Measurements from ENCODE around the gene PCSK4.
"Not testable (repeated sequence)": the region's sequence is repeated elsewhere in the genome, so short reads cannot be mapped to it uniquely, and the experiment has no call there.

Gene PCSK4

GRCh38 chr19:1520203-1520780, 30.1 kb upstream of the PCSK4 start:
- H3K27me3 ChIP-seq (ENCODE audit: insufficient read depth, low read length) = peaks cover 38% of the 10 kb centered on the region
- no peaks in the 10 kb centered on the region for H3K4me1 ChIP-seq (ENCODE audit: insufficient read depth, low read length)
- no peak overlapping the region for H3K4me3 ChIP-seq (ENCODE audit: low read length)
- 84% methylated on average over 17 of the region's 17 CpGs for WGBS
- no peaks in the 10 kb centered on the region for H3K36me3 ChIP-seq (ENCODE audit: insufficient read depth, low read length)
- no peaks in the 10 kb centered on the region for H3K9me3 ChIP-seq (ENCODE audit: insufficient read depth, low read depth, low read length)
- no peak overlapping the region for H3K9ac ChIP-seq (ENCODE audit: low read depth, low read length)
- H3K27ac ChIP-seq (ENCODE audit: low read depth, low read length) = no peak overlapping the region

GRCh38 chr19:1519802-1520201, 29.7 kb upstream of the PCSK4 start:
- not testable (repeated sequence) for H3K4me3 ChIP-seq (ENCODE audit: low read length); H3K27ac ChIP-seq (ENCODE audit: low read depth, low read length); H3K9me3 ChIP-seq (ENCODE audit: insufficient read depth, low read depth, low read length); H3K4me1 ChIP-seq (ENCODE audit: insufficient read depth, low read length); H3K36me3 ChIP-seq (ENCODE audit: insufficient read depth, low read length); H3K9ac ChIP-seq (ENCODE audit: low read depth, low read length)
- peaks cover 38% of the 10 kb centered on the region for H3K27me3 ChIP-seq (ENCODE audit: insufficient read depth, low read length)
- whole genome bisulfite sequencing = 90% methylated on average over 8 of the region's 8 CpGs

- WGBS = 86% methylated on average over 4 of the region's 4 CpGs
- Histone ChIP-seq H3K9ac (ENCODE audit: low read depth, low read length) (no peak overlapping the region), H3K9me3 (ENCODE audit: insufficient read depth, low read depth, low read length) (no peaks in the 10 kb centered on the region), H3K36me3 (ENCODE audit: insufficient read depth, low read length) (no peaks in the 10 kb centered on the region), H3K4me1 (ENCODE audit: insufficient read depth, low read length) (no peaks in the 10 kb centered on the region), H3K27me3 (ENCODE audit: insufficient read depth, low read length) (peaks cover 36% of the 10 kb centered on the region), H3K27ac (ENCODE audit: low read depth, low read length) (no peak overlapping the region), H3K4me3 (ENCODE audit: low read length) (no peak overlapping the region)
Observed at GRCh38 chr19:1518471-1518870, 28.3 kb upstream of the PCSK4 start.

GRCh38 chr19:1516395-1516753, 26.2 kb upstream of the PCSK4 start:
- Histone ChIP-seq H3K27ac (ENCODE audit: low read depth, low read length) (no peak overlapping the region), H3K9ac (ENCODE audit: low read depth, low read length) (no peak overlapping the region), H3K9me3 (ENCODE audit: insufficient read depth, low read depth, low read length) (no peaks in the 10 kb centered on the region), H3K36me3 (ENCODE audit: insufficient read depth, low read length) (no peaks in the 10 kb centered on the region), H3K27me3 (ENCODE audit: insufficient read depth, low read length) (peaks cover 37% of the 10 kb centered on the region), H3K4me3 (ENCODE audit: low read length) (no peak overlapping the region), H3K4me1 (ENCODE audit: insufficient read depth, low read length) (no peaks in the 10 kb centered on the region)
- WGBS = 83% methylated on average over 8 of the region's 8 CpGs

- Histone ChIP-seq H3K27ac (ENCODE audit: low read depth, low read length) (no peak overlapping the region), H3K27me3 (ENCODE audit: insufficient read depth, low read length) (peaks cover 44% of the 10 kb centered on the region), H3K36me3 (ENCODE audit: insufficient read depth, low read length) (no peaks in the 10 kb centered on the region), H3K4me1 (ENCODE audit: insufficient read depth, low read length) (no peaks in the 10 kb centered on the region), H3K9ac (ENCODE audit: low read depth, low read length) (no peak overlapping the region), H3K9me3 (ENCODE audit: insufficient read depth, low read depth, low read length) (no peaks in the 10 kb centered on the region), H3K4me3 (ENCODE audit: low read length) (no peak overlapping the region)
- 80% methylated on average over 12 of the region's 14 CpGs for WGBS
Observed at GRCh38 chr19:1514986-1515721, 25.0 kb upstream of the PCSK4 start.

GRCh38 chr19:1514295-1514661, 24.1 kb upstream of the PCSK4 start:
- H3K9me3 ChIP-seq (ENCODE audit: insufficient read depth, low read depth, low read length) = no peaks in the 10 kb centered on the region

GRCh38 chr19:1513499-1514294, 23.5 kb upstream of the PCSK4 start:
- H3K9me3 ChIP-seq (ENCODE audit: insufficient read depth, low read depth, low read length) = no peaks in the 10 kb centered on the region
- no peaks in the 10 kb centered on the region for H3K36me3 ChIP-seq (ENCODE audit: insufficient read depth, low read length)
- H3K4me3 ChIP-seq (ENCODE audit: low read length) = peak overlapping the region; percentile 39
- peaks cover 50% of the 10 kb centered on the region for H3K27me3 ChIP-seq (ENCODE audit: insufficient read depth, low read length)
- no peak overlapping the region for H3K9ac ChIP-seq (ENCODE audit: low read depth, low read length)
- 20% methylated on average over 51 of the region's 52 CpGs for WGBS
- no peak overlapping the region for H3K27ac ChIP-seq (ENCODE audit: low read depth, low read length)
- H3K4me1 ChIP-seq (ENCODE audit: insufficient read depth, low read length) = no peaks in the 10 kb centered on the region

More at GRCh38 chr19:1514295-1514661, 24.1 kb upstream of the PCSK4 start:
- Histone ChIP-seq H3K9ac (ENCODE audit: low read depth, low read length) (no peak overlapping the region), H3K27me3 (ENCODE audit: insufficient read depth, low read length) (peaks cover 50% of the 10 kb centered on the region), H3K27ac (ENCODE audit: low read depth, low read length) (no peak overlapping the region), H3K4me1 (ENCODE audit: insufficient read depth, low read length) (no peaks in the 10 kb centered on the region), H3K4me3 (ENCODE audit: low read length) (no peak overlapping the region), H3K36me3 (ENCODE audit: insufficient read depth, low read length) (no peaks in the 10 kb centered on the region)
- 72% methylated on average over 10 of the region's 10 CpGs for WGBS

GRCh38 chr19:1512671-1513498, 22.7 kb upstream of the PCSK4 start, which contains the start of gene ADAMTSL5:
Gene ADAMTSL5, minus strand, starts transcription at chr19:1513019. Its CDS starts 2,076 bp downstream, at chr19:1510943.
- Histone ChIP-seq H3K9me3 (ENCODE audit: insufficient read depth, low read depth, low read length) (no peaks in the 10 kb centered on the region), H3K4me1 (ENCODE audit: insufficient read depth, low read length) (no peaks in the 10 kb centered on the region), H3K36me3 (ENCODE audit: insufficient read depth, low read length) (no peaks in the 10 kb centered on the region), H3K27ac (ENCODE audit: low read depth, low read length) (no peak within 1 kb of the TSS), H3K27me3 (ENCODE audit: insufficient read depth, low read length) (peaks cover 50% of the 10 kb centered on the region), H3K9ac (ENCODE audit: low read depth, low read length) (no peak within 1 kb of the TSS), H3K4me3 (ENCODE audit: low read length) (peak within 1 kb of the TSS; percentile 39)
- 4% methylated on average over 77 of the region's 78 CpGs for WGBS

GRCh38 chr19:1511318-1512317, 21.5 kb upstream of the PCSK4 start:
- no peak overlapping the region for H3K27ac ChIP-seq (ENCODE audit: low read depth, low read length)
- 67% methylated on average over 22 of the region's 22 CpGs for WGBS
- H3K4me1 ChIP-seq (ENCODE audit: insufficient read depth, low read length) = no peaks in the 10 kb centered on the region
- no peaks in the 10 kb centered on the region for H3K36me3 ChIP-seq (ENCODE audit: insufficient read depth, low read length)
- H3K9ac ChIP-seq (ENCODE audit: low read depth, low read length) = no peak overlapping the region
- H3K27me3 ChIP-seq (ENCODE audit: insufficient read depth, low read length) = peaks cover 50% of the 10 kb centered on the region
- H3K9me3 ChIP-seq (ENCODE audit: insufficient read depth, low read depth, low read length) = no peaks in the 10 kb centered on the region
- no peak overlapping the region for H3K4me3 ChIP-seq (ENCODE audit: low read length)

- H3K27ac ChIP-seq (ENCODE audit: low read depth, low read length) = no peak overlapping the region
- no peaks in the 10 kb centered on the region for H3K36me3 ChIP-seq (ENCODE audit: insufficient read depth, low read length)
- H3K4me1 ChIP-seq (ENCODE audit: insufficient read depth, low read length) = no peaks in the 10 kb centered on the region
- no peak overlapping the region for H3K4me3 ChIP-seq (ENCODE audit: low read length)
- peaks cover 50% of the 10 kb centered on the region for H3K27me3 ChIP-seq (ENCODE audit: insufficient read depth, low read length)
- WGBS = 51% methylated on average over 9 of the region's 9 CpGs
- H3K9me3 ChIP-seq (ENCODE audit: insufficient read depth, low read depth, low read length) = no peaks in the 10 kb centered on the region
- no peak overlapping the region for H3K9ac ChIP-seq (ENCODE audit: low read depth, low read length)
Observed at GRCh38 chr19:1510807-1511206, 20.7 kb upstream of the PCSK4 start.
